Limb (tissue), 2 donors: ENCODE results near the gene NADSYN1.
"Not testable (repeated sequence)": the region's sequence is repeated elsewhere in the genome, so short reads cannot be mapped to it uniquely, and the experiment has no call there.

Experiments used
- DNase-seq, 2 donors: peaks; one replicate each; pipeline ENCODE4 v3.0.0-alpha.2; 2016; ENCODE audit errors: extremely low spot score in 2 of 2

Gene NADSYN1

GRCh38 chr11:71525938-71526495 lies 73.0 kb downstream of the NADSYN1 start:
- no peak for DNase-seq

GRCh38 chr11:71526796-71527575 lies 74.0 kb downstream of the NADSYN1 start, which contains the start of gene KRTAP5-7:
Gene KRTAP5-7 (plus strand): TSS chr11:71527267. CDS start chr11:71527301, 34 bp downstream.
- DNase-seq: not testable (repeated sequence)

GRCh38 chr11:71527576-71528210 lies 74.7 kb downstream of the NADSYN1 start:
- no peak for DNase-seq

DNA sequence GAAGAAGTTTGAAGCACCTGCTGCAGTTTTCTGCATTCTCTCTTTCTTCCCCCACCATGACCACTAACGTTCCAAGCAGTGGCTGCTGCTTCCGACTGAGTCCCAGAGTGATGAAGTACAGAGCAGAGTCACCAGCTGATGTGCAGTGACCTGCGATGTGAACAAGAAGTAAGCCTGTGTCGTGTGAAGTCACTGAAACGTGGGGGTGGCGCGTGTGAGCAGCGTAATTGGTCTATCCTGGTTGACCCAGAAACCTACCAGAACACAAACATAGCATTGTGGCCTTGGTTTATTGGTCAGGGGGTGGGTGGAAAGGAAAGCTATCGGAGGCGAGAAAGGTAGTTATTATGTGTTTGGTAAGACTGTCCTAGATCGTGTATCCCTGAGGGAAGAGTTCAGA lies 77.6 kb downstream of the NADSYN1 start:
- no peak for DNase-seq

- DNase-seq: no peak
Observed at GRCh38 chr11:71532036-71532610, 79.1 kb downstream of the NADSYN1 start.

DNA sequence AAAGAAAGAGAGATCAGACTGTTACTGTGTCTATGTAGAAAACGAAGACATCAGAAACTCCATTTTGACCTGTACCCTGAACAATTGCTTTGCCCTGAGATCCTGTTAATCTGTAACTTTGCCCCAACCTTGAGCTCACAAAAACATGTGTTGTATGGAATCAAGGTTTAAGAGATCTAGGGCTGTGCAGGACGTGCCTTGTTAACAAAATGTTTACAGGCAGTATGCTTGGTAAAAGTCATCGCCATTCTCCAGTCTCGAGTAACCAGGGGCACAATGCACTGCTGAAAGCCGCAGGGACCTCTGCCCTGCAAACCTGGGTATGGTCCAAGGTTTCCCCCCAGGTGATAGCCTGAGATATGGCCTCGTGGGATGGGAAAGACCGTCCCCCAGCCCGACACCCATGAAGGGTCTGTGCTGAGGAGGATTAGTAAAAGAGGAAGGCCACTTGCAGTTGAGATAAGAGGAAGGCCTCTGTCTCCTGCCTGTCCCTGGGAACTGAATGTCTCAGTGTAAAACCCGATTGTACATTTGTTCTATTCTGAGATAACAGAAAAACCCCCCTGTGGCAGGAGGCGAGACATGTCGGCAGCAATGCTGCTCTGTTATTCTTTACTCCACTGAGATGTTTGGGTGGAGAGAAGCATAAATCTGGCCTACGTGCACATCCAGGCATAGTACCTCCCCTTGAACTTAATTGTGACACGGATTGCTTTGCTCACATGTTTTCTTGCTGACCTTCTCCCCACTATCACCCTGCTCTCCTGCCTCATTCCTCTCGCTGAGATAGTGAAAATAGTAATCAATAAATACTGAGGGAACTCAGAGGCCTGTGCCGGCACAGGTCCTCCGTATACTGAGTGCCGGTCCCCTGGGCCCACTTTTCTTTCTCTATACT lies 82.0 kb downstream of the NADSYN1 start:
- not testable (repeated sequence) for DNase-seq

DNA sequence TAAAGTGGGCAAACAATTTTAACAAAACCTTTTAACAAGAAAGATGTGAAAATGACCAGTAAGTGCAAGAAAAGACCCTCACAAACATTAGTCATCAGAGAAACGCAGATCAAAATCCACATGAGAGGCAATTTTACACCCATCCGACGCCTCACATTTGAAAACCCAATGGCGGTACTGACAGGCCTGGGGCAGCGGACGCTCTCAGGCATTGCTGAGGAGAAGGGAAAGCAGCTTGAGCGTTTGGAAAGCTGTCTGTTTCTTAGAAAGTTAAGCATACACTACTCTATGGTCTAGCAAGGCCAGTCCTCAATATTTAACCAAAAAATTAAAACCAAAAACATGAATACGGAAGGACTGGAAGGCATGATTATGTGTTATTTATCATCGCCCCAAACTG lies 82.8 kb downstream of the NADSYN1 start:
- DNase-seq: no peak

DNA sequence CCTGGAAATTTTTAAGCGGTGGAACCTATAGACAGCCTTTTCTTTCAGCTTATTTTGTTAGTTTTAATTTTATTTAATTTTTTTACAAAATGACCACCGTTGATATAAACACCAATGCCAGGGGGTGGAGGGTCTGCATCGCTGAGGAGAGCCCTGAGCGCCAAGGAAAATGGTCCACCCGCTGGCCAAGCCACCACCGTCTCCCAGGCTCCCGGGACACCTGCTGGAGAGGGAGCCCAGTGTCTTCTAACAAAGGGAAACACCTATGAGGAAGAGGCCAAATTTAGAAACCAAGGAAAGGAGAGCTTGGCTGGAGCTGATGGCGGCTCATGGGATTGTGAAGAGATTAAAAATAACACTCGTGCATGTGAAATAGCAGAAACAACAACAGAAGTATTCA lies 84.5 kb downstream of the NADSYN1 start:
- DNase-seq: no peak

DNA sequence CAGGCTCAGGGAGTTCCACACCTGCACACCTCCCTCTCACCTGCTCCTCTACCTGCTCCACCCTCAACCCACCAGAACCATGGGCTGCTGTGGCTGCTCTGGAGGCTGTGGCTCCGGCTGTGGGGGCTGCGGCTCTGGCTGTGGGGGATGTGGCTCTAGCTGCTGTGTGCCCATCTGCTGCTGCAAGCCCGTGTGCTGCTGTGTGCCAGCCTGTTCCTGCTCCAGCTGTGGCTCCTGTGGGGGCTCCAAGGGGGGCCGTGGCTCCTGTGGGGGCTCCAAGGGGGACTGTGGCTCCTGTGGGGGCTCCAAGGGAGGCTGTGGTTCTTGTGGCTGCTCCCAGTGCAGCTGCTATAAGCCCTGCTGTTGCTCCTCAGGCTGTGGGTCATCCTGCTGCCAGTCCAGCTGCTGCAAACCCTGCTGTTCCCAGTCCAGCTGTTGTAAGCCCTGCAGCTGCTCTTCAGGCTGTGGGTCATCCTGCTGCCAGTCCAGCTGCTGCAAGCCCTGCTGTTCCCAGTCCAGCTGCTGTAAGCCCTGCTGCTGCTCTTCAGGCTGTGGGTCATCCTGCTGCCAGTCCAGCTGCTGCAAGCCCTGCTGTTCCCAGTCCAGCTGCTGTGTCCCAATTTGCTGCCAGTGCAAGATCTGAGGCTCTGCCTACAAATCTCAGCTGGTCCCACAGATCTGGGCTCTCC lies 85.1 kb downstream of the NADSYN1 start, which contains the start of gene KRTAP5-8:
KRTAP5-8 (plus strand) TSS at position 49 of the 689 bp plus-strand sequence; CDS start at position 80, 31 bp downstream.
- not testable (repeated sequence) for DNase-seq

- DNase-seq: no peak
Observed at GRCh38 chr11:71538666-71538990, 85.6 kb downstream of the NADSYN1 start.

DNA sequence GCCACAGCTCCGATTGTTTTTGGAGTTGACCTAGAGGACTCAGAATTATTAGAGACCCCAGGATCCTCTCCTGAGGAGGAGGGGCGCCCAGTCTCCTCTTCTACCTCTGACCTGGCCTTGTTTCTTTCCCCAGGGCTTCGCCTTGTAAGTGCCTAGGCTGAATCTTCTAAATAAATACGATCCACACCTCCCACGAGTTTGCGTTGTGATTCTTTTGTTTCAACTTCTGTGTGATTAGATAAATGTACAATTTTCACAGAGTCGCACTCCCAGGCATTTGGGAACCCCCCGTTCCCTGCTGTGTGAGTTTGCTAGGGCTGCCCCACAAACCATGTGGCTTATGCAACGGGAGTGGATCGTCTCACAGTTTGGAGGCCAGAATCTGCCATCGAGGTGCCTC lies 86.0 kb downstream of the NADSYN1 start:
- no peak for DNase-seq

- not testable (repeated sequence) for DNase-seq
Observed at GRCh38 chr11:71539971-71540370, 87.0 kb downstream of the NADSYN1 start.

GRCh38 chr11:71540521-71541304 lies 87.7 kb downstream of the NADSYN1 start:
- DNase-seq: not testable (repeated sequence)

DNA sequence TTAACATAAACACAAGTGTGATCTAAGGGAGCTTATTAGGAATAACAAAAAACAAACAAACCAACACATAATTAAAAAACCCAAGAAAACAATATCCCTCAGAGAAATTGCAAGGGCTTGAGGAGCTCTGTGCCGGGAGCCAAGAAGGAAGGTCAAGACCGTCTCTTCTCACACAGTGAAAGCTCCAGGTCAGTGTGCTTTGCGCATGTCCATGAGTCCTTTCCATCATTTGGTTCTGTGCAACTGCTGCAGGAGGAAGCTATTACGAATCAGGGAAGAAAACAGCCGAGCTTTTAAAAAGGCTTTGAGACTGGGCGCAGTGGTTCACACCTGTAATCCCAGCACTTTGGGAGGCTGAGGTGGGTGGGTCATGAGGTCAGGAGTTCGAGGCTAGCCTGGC lies 89.4 kb downstream of the NADSYN1 start:
- DNase-seq: no peak

- no peak for DNase-seq
Observed at GRCh38 chr11:71542879-71543777, 90.1 kb downstream of the NADSYN1 start.

DNA sequence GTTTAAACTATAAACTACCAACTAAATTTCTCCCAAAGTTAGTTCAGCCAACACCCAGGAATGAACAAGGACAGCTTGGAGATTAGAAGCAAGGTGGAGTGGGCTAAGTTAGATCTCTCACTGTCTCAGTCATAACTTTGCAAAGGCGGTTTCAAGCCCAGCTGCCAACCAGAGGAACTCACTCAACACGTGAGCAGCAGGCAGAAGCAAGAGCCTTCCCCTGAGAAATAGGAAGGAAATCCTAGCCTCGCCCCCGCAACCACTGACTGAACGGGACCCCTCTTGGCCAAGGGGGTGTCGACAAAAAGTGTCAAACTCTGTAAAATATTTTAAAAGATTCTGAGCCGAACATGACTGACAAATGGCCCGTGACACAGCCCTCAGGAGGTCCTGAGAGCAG lies 90.9 kb downstream of the NADSYN1 start:
- no peak for DNase-seq

- no peak for DNase-seq
Observed at GRCh38 chr11:71544525-71545214, 91.7 kb downstream of the NADSYN1 start.

DNA sequence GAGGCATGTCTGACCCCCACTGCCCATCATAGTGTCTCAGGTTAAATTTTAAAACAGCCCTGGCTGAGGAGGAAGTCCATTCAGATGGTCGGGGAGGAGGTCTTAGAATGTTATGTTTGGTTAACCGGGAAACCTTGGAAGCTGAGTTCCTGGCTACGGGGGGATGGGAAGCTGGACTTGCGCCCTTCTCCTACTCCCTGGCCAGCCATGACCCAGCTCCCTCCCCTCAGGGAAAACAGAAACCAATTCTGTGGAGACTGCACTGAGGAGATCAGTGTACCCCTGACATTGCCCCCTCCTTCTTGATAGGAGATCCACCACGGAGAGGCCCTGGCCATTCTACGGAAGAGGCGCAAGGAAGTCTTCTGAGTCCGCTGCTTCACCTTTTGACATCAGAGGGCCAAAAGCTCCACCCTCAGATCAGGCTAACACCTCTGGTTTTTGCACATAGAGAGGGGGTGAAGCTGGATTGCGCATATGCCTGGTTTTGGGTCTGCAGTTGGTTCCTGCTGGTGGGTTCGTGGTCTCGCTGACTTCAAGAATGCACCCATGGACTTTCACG lies 92.5 kb downstream of the NADSYN1 start:
- DNase-seq: no peak
